AG04450 (cell line): ENCODE measurements around the gene MYH14. TPM values are rescaled to one million over a fixed set of nuclear protein-coding genes. Genes with fewer than 3 reads are reported as not detected.

ENCODE experiments used
- CTCF ChIA-PET: fragments of 300-600, 350-600 bp; formaldehyde crosslinking; extraction: SDS; loops from one replicate; lab custom pipeline; 2022; ENCODE audit warnings: antibody characterized with exemption, inconsistent platforms; lab: Charles Lee
- POLR2A ChIA-PET: fragments of 350-600 bp; formaldehyde crosslinking; extraction: SDS; loops from one replicate; lab custom pipeline; 2021; ENCODE audit warnings: antibody characterized with exemption, inconsistent platforms; lab: Yijun Ruan, JAX
- DNase-seq: peaks from one replicate; pipeline ENCODE4 v3.0.0-alpha.2; 2011; ENCODE audit warnings: low read depth, low spot score
- H3K27ac ChIP-seq: one replicate; pipeline ENCODE4 v1.5.1; 2012; ENCODE audit warnings: low read depth, low read length, control low read depth
- H3K27me3 ChIP-seq: one replicate; pipeline ENCODE4 v1.6.0; 2012; ENCODE audit warnings: low read length; ENCODE audit not compliant: control insufficient read depth, insufficient read depth
- H3K4me3 ChIP-seq: 2 replicates; pipeline ENCODE4 v1.5.1; 2011; ENCODE audit warnings: mild to moderate bottlenecking, low read depth, low read length, control low read depth
- H3K9me3 ChIP-seq: 2 replicates; pipeline ENCODE4 v1.5.1; 2012; ENCODE audit warnings: low read length; ENCODE audit not compliant: control insufficient read depth, insufficient read depth
- CTCF ChIP-seq: IDR thresholded peaks from 2 replicates; pipeline ENCODE4 v1.5.1; 2011; ENCODE audit warnings: low read depth, low read length, control low read depth, inconsistent platforms
- polyA plus RNA-seq: library from polyadenylated mRNA; depleted of rRNA; stranded (reverse); fragments of >200 nt; gene quantifications from 2 replicates; pipeline ENCODE4 v1.2.3, GENCODE V29; 2011

Gene MYH14
- polyA plus RNA-seq, 1 experiment, result not detected

DNA sequence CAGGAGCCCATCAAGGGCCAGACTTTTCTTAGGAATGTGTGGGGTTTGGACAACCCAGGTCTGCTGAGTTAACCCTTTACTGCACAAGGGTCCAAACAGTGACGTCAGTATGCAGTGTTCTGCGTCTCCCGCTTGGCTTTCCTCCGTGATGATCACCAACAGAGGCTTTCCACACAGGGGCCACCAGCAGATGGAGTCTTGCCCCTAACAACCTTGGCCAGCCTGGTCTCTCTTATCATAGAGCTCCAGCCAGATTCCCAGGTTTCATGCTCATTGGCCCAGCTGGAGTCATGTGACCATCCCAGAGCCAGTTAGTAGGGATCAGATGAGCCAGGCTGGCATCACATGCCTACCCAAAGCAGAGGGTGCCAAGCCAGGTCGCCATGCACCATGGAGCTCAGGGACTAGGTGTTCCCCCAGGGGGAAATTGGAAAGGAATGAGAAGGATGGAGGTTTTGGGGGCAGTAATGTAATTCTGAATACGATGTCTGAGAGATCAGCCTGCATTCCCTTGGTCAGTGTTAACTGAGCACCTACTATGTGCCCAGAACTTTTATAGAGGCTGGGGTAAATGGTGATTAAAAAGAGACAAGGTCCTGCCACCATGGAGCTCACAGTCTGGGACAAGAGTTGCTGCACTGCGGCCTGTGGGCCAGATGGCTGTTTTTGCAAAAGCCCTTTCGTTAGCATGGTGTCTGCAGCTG is 61.2 kb downstream of the MYH14 start:
- no peak for DNase-seq
- TF ChIP-seq CTCF, result no peak
- no peak overlapping the region for H3K4me3 ChIP-seq
- no peak overlapping the region for H3K27ac ChIP-seq
- POLR2A ChIA-PET, result no interaction called here
- peaks cover 17% of the 10 kb centered on the region for H3K9me3 ChIP-seq
- no peaks in the 10 kb centered on the region for H3K27me3 ChIP-seq
- CTCF ChIA-PET, result interaction anchor here (0.6 kb wide), 1 partner anchor 519 kb away, joined by 3 read pairs; no protein-coding TSS in a partner anchor

GRCh38 chr19:50266041-50266440 is 62.6 kb downstream of the MYH14 start:
- CTCF ChIA-PET, result no interaction called here

DNA sequence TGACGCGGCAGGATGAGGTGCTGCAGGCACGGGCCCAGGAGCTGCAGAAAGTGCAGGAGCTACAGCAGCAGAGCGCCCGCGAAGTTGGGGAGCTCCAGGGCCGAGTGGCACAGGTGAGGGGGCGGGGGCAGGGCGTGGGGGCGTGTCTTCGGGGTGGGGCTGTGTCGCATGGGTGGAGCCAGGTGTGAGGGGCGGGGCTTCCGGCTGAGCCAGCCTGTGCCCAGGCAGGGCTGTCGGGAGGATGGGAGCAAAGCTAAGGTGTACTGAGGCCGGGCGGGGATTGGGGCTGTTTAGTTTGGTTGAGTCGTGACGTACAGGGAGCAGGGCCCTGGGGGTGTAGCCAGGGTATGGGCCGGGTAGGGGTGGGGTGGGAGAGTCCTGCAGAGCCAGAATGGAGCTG is 63.5 kb downstream of the MYH14 start:
- no peak overlapping the region for H3K4me3 ChIP-seq
- DNase-seq, result no peak
- ChIA-PET CTCF (no interaction called here), POLR2A (no interaction called here)
- H3K27ac ChIP-seq, result no peak overlapping the region
- no peak for TF ChIP-seq CTCF
- H3K27me3 ChIP-seq, result no peaks in the 10 kb centered on the region
- H3K9me3 ChIP-seq, result peaks cover 13% of the 10 kb centered on the region

More at GRCh38 chr19:50266041-50266440, 62.6 kb downstream of the MYH14 start:
- no peak for TF ChIP-seq CTCF
- Histone ChIP-seq H3K27ac (no peak overlapping the region), H3K9me3 (peaks cover 15% of the 10 kb centered on the region), H3K27me3 (no peaks in the 10 kb centered on the region), H3K4me3 (no peak overlapping the region)
- POLR2A ChIA-PET, result no interaction called here
- no peak for DNase-seq

- POLR2A ChIA-PET, result no interaction called here
- DNase-seq, result no peak
- Histone ChIP-seq H3K9me3 (peaks cover 11% of the 10 kb centered on the region), H3K4me3 (no peak overlapping the region), H3K27me3 (no peaks in the 10 kb centered on the region), H3K27ac (no peak overlapping the region)
- CTCF ChIA-PET, result no interaction called here
- TF ChIP-seq CTCF, result no peak
These were observed 64.6 kb downstream of the MYH14 start for GRCh38 chr19:50268041-50268440.

DNA sequence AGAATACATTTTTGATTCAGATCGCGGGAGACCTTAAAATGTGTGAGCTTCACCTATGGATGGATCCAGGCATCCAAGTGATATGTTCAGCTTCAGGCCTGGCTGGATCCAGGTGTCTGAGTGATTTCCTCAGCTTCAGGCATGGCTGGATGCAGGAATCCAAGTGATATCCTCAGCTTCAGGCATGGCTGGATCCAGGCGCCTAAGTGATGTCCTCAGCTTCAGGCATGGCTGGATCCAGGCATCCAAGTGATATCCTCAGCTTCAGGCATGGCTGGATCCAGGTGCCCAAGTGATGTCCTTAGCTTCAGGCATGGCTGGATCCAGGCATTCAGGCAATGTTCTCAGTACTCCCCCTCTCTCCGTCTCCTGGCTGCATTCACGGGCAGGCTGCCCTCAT is 65.1 kb downstream of the MYH14 start:
- Histone ChIP-seq H3K27ac (no peak overlapping the region), H3K9me3 (peaks cover 8% of the 10 kb centered on the region; the same call in 1 of the 2 replicates), H3K4me3 (no peak overlapping the region), H3K27me3 (no peaks in the 10 kb centered on the region)
- ChIA-PET POLR2A (no interaction called here), CTCF (no interaction called here)
- no peak for TF ChIP-seq CTCF
- no peak for DNase-seq
